GM21447 (cell line): Measurements from ENCODE around the gene LYRM4.

Experiments used
- ATAC-seq: cut with Tn5 transposase; IDR thresholded peaks from one replicate; pipeline ENCODE4 v1.9.1; 2021; ENCODE audit not compliant: unreplicated experiment

LYRM4 gene

DNA sequence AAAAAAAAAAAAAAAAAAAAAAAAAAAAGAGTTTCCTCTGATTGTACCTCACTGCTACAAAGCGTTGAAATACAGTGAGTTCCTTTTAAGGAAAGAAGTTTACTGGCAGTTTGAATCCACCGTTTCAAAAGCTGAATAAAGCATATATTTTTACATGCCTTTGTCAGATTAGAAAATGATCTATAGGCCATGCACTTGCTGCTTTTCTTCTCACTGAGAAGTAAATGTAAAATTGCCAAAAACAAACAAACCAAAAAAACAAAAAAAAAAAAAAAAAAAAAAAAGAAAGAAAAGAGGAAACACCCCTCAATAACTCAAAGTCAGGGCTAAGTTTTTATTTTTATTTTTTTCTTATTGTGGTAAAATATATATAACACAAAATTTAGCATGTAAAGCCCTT, 81.9 kb downstream of the LYRM4 start:
- ATAC-seq = no peak

DNA sequence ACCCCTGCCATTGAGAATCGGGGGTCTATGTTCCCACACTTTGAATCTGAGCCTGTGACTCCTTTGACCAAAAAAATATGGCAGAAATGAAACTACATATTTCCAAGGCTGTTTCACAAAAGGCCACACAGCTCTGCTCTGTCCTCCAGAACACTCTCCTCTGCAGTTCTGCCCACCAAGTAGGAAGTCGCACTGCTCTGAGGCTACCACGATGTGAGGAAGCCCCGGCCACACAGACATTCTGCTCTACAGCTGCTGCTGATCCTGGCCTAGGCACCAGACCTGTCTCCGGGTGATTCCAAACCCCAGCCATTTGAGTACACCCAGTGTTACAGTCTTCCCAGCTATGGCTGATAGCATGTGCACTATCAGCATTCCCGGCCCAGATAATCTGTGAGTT, 85.1 kb downstream of the LYRM4 start:
- no peak for ATAC-seq

DNA sequence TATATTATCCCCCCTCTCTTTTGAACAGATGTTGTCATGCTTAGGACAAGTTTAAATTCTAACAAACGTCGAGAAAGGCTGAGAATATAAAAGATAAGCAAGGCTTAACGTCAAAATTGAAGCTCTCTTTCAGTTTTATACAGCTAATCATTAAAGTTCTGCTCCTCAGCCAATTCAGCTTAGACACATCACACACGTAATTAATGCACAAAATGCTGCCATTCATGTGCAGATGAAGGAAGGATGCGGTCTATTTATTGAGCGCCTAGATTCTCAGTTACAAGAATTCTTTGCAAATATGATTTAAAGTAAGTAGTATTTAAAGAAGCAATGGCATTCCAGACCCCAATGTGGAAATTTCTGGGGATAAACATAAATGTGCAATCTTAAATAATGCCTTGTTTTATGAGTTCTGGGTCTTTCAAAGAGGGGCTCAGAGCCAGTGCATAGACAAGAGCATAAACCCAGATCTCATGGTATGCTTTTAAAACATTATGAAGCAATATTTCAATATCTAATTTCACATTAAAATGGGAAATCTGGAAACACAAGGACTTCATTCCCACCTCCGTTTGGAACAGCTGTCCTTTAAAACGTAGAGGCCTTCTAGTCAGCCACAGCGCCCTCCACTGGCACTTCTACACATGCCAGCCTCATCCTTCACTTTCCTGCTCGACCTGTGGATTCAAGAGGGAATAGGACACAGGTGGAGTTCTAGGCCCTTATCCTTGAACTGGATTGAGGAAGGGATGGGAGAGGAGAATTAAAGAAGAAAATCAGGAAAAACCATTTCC, 85.8 kb downstream of the LYRM4 start:
- ATAC-seq = no peak

DNA sequence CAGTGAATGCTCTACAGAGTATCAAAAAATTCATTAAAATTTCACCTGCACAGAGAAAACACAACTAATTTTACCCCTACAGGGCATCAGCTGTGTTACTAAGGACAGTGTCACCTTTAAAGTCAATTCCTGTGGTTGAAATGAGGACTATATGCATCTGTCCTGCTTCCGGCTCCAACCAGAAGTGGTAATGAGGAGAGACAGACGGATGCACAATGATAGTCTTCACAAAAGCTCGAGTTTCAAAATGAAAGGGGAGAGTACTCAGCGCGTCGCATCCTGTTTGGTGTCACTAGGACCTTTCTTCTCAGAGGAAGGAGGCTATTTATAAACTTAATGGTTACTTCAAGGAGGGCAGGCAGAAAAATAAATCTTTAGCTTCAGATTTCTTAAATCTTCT, 86.5 kb downstream of the LYRM4 start:
- ATAC-seq = peak; percentile 97

DNA sequence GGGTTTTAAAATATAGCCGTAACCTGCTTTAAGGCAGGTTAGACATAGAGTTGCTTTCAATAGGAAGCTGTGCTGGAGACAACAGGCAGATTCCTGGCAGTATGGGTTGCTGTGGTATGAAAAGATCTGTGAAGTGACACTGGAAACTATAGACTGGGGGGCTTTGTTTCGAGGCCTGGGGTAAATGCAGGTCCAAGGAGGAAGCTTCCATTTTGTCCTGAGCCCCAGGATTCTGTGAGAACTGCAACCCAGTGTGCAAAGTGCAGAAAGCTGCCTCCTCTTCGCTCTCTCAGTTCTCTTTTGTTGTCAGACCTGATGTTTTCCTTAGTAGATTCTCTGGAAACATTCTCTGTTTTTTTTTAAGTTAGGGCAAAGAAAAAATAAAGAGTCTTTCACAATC, 86.9 kb downstream of the LYRM4 start:
- ATAC-seq = peak; percentile 38

DNA sequence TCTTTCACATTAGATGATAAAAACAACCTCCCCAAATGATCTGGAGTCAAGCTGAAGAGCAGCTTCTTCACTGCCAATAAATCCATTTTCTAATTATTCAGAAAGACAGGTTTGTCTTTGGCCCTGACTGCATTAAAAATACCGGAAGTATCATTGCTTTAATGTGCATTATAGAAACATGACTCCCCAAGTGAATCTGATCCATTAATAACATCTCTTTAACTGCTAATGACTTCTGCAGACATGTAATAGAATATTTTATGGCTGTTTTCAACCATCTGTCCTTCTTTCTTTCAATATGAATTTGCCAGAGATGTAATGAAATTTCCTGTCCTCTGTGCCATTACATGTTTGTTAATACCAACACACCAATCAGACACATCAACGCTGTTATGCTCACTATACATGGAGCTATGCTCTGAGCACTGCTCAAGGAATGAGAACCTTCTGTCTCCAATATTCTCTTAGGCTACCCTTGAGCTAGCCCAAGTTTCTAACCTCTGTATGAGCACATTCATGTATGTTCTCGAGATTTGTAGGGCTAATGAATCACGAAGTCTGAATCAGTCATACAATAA, 87.8 kb downstream of the LYRM4 start:
- ATAC-seq = no peak

DNA sequence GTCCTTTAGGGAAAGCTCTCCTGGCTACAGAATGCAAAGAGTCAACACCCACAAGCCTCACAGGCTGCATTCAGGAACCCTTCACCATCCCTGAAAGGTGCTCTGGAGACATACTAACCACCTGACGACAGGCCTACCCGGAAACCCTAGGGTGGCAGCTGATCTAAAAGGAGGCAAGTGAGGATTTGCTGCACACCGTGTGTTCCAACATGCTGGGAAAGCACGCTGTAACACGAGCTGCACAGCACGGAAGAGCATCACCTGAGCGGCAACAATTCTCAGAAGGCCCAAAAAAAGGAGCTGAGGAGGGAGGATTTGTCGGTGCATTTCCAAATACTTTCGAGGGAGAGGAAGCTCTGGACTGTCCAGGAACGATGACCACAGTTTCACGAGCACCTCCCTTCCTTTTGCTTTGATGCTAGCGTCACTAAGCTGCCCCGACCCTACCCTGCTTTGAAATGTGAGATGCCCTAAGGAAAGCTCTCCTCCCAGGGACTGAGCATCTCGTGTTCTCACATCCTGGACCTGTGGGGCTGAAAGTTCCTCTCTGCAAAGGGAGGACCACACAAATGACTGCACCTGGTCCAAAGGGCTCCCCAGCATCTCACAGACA, 88.6 kb downstream of the LYRM4 start:
- no peak for ATAC-seq

DNA sequence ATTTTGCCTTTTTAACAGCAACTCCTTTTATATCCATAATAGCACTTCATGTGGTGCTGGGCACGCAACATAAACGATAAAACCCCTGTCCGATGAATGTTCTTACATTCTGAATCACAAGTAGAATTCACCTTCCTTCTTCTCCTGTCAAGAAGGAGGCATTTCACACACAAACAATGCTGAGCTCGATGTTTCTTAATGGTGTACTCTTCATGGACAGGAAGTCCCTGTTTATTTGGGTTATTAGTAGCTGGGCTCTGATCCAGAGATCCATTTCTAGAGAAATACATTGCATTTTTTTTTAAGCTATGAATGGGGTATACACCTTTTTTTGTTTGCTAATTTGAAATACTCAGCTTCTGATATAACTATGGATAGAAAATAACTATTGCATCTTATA, 93.2 kb downstream of the LYRM4 start:
- ATAC-seq = no peak

DNA sequence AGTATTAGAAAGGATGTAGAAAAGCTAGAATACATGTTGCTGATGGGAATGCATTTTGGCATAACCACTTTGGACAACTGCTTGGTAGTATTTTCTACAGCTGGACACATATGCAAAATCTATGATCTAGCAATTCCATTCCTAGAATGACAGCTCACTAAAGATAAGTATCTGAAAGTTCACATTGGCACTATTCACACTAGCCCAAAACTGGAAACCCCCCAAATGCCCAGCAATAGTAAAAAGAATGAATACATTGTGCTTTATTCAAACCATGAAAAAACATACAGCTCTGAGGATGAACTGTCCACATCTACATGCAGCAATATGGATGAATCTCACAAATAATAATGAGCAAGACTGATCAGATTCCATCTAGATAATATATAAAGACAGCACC, 96.7 kb downstream of the LYRM4 start:
- ATAC-seq = no peak

DNA sequence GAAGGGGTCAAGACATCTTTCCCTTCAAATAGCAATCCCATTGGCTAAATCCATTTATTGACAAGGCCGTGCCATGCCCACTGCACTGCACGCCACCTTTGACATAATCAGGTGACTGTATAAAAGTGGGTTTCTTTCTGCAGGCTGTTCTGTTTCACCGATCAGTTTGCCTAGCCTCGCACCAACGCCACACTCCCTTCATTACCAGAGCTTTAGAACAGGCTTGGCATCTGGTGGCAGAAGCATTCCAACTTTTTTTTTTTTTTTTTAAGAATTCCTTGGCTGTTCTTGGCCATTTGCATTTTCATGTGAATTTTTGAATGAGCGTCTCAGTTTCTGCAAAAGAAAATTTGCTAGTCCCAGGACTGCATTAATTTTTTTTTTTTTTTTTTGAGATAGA, 97.5 kb downstream of the LYRM4 start:
- no peak for ATAC-seq

DNA sequence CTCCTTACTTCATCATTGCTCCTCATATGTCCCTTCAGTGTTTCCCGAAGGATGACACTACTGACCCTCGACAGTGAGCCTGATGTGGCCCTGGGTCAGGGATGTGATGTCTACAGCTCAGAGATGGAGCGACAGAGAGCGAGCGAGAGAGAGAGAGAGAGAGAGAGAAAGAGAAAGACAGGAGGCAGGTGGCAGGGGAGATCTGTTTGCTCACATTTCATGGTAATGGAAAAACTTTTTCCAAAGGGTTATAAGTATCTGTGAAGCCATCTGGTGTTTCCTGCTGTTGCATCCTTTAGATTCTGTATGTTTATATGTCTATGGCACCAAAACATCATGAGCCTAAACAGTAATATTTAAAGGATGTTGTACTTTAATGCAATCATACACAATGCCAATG, 98.4 kb downstream of the LYRM4 start:
- no peak for ATAC-seq

DNA sequence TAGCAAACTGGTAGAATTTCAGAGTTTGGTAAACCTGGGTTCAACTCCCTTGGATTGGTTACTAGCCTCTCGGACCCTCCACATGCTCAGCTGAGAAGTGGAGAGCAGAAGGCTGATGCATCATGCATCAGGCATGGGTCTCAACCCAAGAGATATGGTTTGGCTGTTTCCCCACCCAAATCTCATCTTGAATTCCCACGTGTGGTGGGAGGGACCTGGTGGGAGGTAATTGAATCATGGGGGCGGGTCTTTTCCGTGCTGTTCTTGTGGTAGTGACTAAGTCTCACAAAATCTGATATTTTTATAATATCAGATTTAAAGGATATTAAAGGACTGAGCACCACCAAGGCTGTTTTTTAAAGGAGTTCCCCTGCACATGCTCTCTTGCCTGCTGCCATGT, 100.5 kb downstream of the LYRM4 start:
- ATAC-seq = no peak

DNA sequence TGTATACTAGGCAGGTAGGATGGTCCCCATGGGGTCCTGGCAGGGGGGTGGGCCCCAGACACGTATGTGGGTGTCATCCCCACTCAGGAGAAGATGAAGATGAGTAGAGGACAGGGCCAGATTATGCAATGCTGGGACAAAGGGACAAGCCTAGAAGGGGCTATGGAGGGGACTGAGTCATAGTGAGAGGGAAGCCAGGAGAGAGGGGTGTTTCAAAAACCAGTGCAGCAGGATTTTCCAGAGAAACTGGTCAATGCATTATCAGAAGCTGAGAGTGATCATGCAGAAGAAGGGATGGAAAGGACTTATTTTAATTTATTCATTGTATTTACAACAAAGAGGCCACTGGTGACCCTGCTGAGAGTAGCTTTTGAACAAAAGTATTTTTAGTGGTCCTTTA, 101.6 kb downstream of the LYRM4 start:
- no peak for ATAC-seq

DNA sequence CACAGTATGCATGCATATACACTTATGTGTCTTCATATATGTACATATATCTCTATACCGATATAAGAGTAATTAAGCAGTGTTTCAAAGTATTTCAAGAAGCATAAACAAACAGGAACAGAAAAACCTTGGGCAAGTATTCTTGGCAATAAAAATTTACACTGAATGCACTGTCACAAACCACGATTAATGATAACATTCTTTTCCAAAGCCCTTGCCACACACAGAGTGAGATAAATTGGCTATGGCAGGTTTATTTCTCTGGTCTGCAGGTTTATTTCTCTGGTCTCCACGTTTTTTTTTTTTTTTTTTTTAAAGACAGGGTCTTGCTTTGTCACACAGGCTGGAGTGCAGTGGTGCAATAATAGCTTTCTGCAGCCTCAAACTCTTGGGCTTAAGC, 102.6 kb downstream of the LYRM4 start:
- ATAC-seq = no peak

DNA sequence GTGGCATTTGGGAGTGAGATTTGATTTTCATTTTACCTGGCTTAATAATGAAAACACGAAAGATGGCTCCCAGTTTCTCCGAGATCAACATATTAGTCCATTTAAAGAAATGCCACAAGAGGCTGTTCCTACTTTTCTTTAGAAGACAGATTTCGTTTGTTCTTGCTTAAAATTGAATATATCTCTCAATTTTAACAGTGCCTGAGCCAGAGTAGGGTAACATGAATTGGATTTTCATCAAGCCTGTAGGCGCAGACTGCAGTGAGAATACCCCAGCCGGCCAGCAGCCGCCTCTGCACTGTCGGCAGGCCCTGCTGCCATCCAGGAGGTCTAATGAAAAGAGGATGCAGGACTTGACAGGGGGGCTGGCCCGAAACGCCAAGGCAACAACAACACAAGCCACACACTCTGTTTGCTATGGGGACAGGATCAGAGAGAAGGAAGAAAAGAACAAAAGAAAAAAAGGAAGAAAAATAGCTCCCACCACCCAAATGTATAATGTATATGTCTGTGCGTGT, 103.1 kb downstream of the LYRM4 start:
- no peak for ATAC-seq

DNA sequence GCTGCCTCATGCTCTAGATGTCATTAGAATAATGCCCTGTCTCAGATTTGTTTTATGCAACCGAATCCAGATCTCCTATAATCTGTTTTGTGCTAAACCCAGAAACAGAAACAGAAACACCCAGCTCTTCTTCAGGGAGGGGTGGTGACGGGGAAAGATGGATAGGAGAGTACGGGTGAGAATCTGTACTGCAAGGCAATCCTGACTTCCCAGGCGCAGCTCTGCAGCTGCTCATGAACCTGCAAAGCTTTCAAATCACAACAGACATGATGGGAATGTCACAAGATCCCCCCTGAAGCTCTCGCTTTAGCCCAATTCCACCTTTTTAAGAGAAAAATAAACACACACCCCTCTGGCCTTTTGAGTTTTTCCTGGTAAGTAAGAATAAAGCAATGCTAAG, 104.1 kb downstream of the LYRM4 start:
- no peak for ATAC-seq

DNA sequence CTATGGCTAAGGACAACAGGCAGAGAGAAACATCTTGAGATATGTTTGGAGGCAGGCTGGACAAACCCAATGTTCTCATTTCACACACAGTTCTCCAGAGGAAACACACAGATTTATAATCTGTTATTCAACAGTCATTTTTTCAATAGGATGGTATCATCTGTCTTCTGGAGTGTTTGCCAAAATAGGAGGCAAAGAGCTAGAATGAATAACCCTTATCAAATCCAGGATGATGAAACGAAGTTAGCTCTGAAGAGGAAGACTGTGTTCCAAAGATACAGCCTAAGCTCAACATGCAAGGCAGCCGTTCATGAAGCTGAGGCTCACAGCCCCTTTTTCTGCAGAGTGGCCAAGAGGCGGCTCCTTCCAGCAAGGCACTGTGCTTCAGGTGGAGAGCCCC, 104.8 kb downstream of the LYRM4 start:
- ATAC-seq = no peak

DNA sequence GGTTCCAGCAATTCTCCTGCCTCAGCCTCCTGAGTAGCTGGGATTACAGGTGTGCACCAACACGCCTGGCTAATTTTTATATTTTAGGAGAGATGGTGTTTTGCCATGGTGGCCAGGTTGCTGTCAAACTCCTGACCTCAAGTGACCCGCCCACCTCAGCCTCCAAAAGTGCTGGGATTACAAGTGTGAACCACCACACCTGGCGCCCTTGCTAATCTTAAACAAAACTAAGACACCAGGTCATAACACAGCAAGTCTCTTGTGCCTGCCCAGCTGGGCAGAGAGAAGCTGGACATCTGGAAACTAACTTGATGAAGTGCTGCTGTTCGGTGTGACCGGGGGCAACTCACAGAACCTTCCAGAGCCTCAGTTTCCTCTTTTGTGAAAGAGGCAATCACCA, 107.6 kb downstream of the LYRM4 start:
- ATAC-seq = no peak

DNA sequence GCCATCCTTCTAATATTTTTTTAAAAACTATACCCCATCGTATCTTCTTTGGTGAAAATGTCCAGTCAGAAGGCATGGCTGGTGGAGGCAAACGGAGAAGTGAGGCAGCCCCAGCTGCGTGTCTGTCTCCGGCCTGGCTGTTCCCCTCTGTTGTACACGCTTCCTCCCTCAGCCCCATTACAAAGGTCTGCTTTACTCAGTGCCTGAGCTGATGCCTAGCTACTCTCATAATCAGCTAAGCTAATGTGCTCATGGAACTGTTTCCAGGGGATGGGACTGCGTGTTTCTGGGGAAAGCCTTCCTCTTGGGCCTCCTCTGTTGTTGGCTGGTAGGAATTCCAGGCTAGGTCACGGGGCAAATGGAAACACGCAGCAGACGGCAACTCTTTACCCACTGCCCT, 108.3 kb downstream of the LYRM4 start:
- no peak for ATAC-seq

DNA sequence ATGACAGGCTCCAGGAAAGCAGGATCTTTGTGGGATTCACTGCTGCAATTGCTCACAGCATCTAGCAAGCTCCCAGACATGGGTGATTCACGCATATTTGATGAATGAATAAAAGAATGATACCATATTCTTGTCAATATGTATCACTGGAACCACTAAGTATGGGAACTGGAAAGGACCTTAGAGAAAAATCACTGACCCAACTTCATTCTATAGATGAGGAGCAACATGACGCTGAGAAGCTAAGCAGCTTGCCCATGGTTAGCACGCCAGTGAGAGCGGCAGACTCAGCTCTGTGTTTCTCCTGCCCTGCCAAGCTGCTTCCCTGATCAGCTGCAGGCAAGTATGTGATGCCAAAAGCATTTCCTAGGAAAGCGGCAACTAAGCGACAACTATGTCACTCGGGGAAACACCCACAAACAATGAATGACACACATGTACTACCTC, 108.8 kb downstream of the LYRM4 start:
- no peak for ATAC-seq

DNA sequence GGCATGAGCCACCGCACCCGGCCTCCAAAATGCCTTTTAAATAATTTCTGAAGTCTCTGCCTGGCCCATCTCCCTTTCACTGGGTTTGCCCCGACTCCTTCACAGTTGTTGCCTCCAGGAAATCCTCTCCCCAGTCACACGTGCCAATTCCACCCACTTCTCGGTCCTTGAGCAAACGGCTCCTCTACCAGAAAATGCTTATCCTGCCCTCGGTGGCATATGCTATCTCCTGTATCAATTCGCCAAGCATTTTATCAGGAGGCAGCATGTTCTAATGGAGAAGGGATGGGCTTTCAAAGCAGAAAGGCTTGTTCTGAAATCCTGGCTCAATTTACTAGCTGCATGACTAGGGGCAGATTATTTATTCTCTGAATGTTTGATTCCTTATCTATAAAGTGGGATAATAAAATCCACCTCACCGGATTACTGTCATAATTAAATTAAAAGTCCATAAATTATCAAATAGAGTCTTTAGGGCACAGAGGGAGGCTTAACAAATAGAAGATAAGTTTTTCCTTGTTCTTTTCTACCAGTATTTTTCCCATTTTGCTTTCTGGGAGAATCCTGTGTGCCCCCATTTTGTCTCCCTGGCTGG, 109.3 kb downstream of the LYRM4 start:
- no peak for ATAC-seq

DNA sequence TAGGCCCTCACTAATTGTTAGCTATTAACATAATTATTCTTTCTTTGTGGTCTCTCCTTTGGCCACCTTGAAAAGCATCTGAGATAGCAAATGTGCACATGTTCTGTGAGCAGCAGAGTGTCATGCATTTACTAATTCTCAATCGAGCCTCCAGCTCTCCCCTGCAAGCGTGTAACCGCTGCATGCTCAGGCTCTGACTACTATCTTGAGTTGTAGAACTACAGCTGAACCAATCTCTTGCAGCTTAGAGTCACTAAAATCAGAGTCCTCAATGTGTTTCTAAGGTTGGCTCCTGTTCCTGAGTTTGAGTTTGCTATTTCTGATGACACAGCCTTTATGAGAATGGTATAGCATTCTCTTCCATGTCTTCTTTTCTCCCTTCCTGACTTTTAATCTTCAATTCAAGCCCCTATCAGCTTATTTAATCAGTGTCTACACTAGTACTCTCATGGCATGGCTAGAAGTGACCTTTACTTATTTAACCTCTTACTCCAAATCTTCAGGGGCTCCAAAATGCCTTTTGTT, 110.1 kb downstream of the LYRM4 start:
- ATAC-seq = no peak
